Measurements from ENCODE around the gene ANKRD34C.

The ANKRD34C gene

DNA sequence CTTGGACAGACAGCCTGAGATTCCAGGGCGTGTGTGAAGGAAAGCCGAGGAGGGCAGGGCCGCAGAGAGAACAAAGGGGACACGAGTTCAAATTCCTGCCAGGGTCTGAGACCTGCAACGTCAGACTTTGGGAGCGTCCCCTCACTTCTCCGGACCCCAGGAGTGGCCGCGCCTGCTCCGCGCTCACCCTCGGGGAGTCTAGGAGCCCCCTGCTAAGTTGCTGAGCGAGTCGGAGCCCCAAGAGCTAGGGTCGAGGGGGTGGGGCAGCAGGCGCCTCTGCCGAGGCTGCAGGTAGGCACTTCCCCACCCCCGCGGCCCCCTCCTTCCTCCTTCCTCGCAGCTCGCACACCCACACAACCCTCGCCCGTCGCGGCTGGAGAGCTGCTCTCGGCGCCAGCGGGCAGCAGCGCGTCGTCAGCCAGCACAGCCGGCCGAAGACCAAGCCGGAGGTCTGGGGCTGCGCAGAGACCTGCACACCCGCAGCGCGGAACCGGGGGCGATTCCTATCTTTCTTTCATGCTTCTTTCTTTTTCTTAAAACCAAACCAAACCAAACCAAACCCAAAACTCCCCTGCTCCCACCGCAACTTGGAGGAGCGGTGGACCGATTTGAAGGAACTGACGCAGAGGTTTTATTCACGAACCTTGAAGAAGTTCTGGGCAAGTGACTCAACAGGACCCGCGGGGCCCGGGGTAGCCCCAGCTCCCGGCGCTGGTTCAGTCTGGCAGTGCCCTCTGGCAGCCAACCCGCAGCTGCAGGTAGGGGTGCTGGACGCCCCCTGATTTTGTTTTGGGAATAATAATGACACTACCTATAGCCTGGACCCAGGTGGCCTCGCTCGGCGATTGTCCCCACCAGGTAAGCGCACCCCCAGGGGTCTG, at the start of gene ANKRD34C:
Gene ANKRD34C, plus strand, starts transcription at position 352 of the 881 bp plus-strand sequence. CDS start 10,563 bp downstream, outside the sequence.
- H3K79me2 ChIP-seq (ENCODE audit: control insufficient read depth, insufficient read depth, low read length, unreplicated experiment): no peaks in the 10 kb centered on the region
- H3K27ac ChIP-seq (ENCODE audit: low read depth, low read length): no peak within 1 kb of the TSS
- peaks cover 98% of the 10 kb centered on the region for H3K27me3 ChIP-seq (ENCODE audit: insufficient read depth, low read length)
- no peak within 1 kb of the TSS for H2AFZ ChIP-seq (ENCODE audit: low read length, unreplicated experiment)
- H3K4me3 ChIP-seq (ENCODE audit: low read depth, low read length): no peak within 1 kb of the TSS
- no peaks in the 10 kb centered on the region for H3K36me3 ChIP-seq (ENCODE audit: insufficient read depth, low read length)
- H3K4me1 ChIP-seq (ENCODE audit: control insufficient read depth, insufficient read depth, low read length, unreplicated experiment): no peaks in the 10 kb centered on the region

DNA sequence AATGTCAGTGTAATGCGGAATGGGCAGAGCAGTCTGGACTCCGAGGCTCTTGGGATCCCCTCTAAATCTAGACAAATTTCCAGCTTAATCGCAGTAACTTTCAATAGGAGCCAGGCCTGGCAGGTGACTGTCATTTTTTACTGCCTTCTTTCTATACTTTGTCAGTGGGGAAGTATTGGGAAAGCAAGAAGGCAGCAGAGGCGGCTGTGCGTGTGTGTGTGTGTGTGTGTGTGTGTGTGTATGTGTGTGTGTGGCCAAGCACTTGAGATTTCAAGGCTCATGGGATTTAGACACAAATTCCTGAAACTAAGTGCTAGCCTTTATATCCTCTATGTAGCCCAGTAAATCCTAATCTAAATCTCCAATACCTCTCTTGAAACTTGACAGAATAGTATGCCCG, 49.3 kb upstream of the ANKRD34C start:
- no peak overlapping the region for H2AFZ ChIP-seq (ENCODE audit: low read length, unreplicated experiment)
- H3K79me2 ChIP-seq (ENCODE audit: control insufficient read depth, insufficient read depth, low read length, unreplicated experiment): no peaks in the 10 kb centered on the region
- H3K36me3 ChIP-seq (ENCODE audit: insufficient read depth, low read length): no peaks in the 10 kb centered on the region
- no peak overlapping the region for H3K27ac ChIP-seq (ENCODE audit: low read depth, low read length)
- no peak overlapping the region for H3K4me3 ChIP-seq (ENCODE audit: low read depth, low read length)
- H3K27me3 ChIP-seq (ENCODE audit: insufficient read depth, low read length): peaks cover 69% of the 10 kb centered on the region
- no peaks in the 10 kb centered on the region for H3K4me1 ChIP-seq (ENCODE audit: control insufficient read depth, insufficient read depth, low read length, unreplicated experiment)

DNA sequence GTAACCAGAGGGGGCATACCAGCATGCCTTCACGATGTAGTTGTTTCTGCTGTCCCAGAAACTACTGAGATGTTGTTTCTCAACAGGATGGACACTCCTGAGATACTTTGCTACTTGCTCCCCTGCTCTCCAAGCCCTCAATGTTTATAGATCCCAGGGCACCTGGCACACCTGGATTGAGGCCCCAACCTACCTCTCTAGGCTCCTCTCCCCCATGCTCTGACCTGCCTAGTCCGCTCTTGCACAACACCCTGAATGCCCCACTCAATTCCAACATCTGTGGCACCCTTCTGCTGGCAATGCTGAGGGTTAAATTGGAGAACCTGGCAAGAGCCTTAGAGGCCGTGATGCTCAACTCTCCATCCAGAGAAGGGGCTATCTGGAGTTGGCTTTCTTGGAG, 42.5 kb upstream of the ANKRD34C start:
- H3K27me3 ChIP-seq (ENCODE audit: insufficient read depth, low read length): peaks cover 64% of the 10 kb centered on the region
- no peak overlapping the region for H3K4me3 ChIP-seq (ENCODE audit: low read depth, low read length)
- no peaks in the 10 kb centered on the region for H3K79me2 ChIP-seq (ENCODE audit: control insufficient read depth, insufficient read depth, low read length, unreplicated experiment)
- no peaks in the 10 kb centered on the region for H3K4me1 ChIP-seq (ENCODE audit: control insufficient read depth, insufficient read depth, low read length, unreplicated experiment)
- H3K27ac ChIP-seq (ENCODE audit: low read depth, low read length): no peak overlapping the region
- no peak overlapping the region for H2AFZ ChIP-seq (ENCODE audit: low read length, unreplicated experiment)
- no peaks in the 10 kb centered on the region for H3K36me3 ChIP-seq (ENCODE audit: insufficient read depth, low read length)

DNA sequence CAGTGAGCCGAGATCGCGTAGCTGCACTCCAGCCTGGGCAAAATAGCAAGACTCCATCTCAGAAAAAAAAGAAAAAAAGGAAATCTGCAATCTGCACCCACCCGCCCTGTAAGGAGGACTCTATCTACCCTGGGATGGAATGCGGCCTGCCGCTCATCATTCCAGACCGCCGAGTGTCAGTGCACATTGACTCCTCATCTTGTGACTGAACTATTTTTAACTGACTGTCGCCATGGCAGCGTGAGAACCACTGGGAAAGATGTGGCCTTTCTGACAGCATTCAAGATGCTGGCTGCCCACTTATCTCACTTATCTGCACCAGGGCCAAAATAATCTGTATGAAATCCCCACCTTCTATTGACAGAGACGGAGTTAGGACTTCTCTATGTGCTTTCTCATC, 38.8 kb upstream of the ANKRD34C start:
- no peak overlapping the region for H2AFZ ChIP-seq (ENCODE audit: low read length, unreplicated experiment)
- no peaks in the 10 kb centered on the region for H3K4me1 ChIP-seq (ENCODE audit: control insufficient read depth, insufficient read depth, low read length, unreplicated experiment)

DNA sequence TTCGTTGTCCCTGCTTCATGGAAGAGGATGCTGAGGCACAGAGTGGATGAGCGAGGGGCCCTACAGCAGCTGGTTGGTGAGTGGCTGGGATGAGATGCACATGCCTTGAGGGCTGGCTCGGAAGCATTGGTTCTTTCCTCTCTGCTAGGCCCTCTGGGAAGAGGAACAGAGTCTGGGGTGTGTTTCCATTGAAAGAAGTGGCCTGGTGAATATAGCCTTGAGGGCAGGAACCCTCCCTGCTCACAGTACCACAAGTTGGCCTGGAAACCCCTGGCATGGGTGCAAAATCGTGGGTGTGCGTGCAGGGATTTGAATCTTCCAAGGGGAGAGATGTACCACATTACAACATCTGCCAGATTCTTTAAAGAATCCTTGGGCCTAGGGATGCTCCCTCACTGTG, 37.6 kb upstream of the ANKRD34C start:
- Histone ChIP-seq H2AFZ (ENCODE audit: low read length, unreplicated experiment) (no peak overlapping the region), H3K36me3 (ENCODE audit: insufficient read depth, low read length) (no peaks in the 10 kb centered on the region)

More for the DNA sequence above, 38.8 kb upstream of the ANKRD34C start:
- Histone ChIP-seq H3K4me3 (ENCODE audit: low read depth, low read length) (no peak overlapping the region), H3K27me3 (ENCODE audit: insufficient read depth, low read length) (peaks cover 62% of the 10 kb centered on the region), H3K36me3 (ENCODE audit: insufficient read depth, low read length) (no peaks in the 10 kb centered on the region), H3K79me2 (ENCODE audit: control insufficient read depth, insufficient read depth, low read length, unreplicated experiment) (no peaks in the 10 kb centered on the region), H3K27ac (ENCODE audit: low read depth, low read length) (no peak overlapping the region)

DNA sequence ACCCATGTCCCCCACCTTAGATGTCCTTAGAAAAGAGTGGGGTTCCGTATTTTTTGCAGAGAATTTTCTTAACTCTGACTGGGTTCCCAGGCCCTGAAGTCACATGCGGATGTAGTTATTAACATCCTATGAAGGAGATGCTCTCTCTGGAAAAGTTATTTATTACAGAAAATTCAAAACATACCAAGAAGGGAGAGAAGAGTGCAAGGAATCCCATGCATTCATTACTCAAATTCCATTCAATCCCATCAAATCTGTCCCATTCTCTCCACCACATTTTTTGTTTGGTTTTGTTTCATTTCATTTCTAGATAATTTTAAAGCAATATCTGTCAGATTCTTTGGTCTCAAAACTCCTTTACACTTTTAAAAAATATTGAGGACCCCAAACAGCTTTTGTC, 34.3 kb upstream of the ANKRD34C start:
- no peak overlapping the region for H3K27ac ChIP-seq (ENCODE audit: low read depth, low read length)
- H3K4me1 ChIP-seq (ENCODE audit: control insufficient read depth, insufficient read depth, low read length, unreplicated experiment): no peaks in the 10 kb centered on the region
- H3K4me3 ChIP-seq (ENCODE audit: low read depth, low read length): no peak overlapping the region
- no peaks in the 10 kb centered on the region for H3K36me3 ChIP-seq (ENCODE audit: insufficient read depth, low read length)
- H3K27me3 ChIP-seq (ENCODE audit: insufficient read depth, low read length): peaks cover 64% of the 10 kb centered on the region
- no peak overlapping the region for H2AFZ ChIP-seq (ENCODE audit: low read length, unreplicated experiment)
- H3K79me2 ChIP-seq (ENCODE audit: control insufficient read depth, insufficient read depth, low read length, unreplicated experiment): no peaks in the 10 kb centered on the region

More for the DNA sequence above, 37.6 kb upstream of the ANKRD34C start:
- Histone ChIP-seq H3K4me3 (ENCODE audit: low read depth, low read length) (no peak overlapping the region), H3K27me3 (ENCODE audit: insufficient read depth, low read length) (peaks cover 55% of the 10 kb centered on the region), H3K27ac (ENCODE audit: low read depth, low read length) (no peak overlapping the region), H3K79me2 (ENCODE audit: control insufficient read depth, insufficient read depth, low read length, unreplicated experiment) (no peaks in the 10 kb centered on the region), H3K4me1 (ENCODE audit: control insufficient read depth, insufficient read depth, low read length, unreplicated experiment) (no peaks in the 10 kb centered on the region)

DNA sequence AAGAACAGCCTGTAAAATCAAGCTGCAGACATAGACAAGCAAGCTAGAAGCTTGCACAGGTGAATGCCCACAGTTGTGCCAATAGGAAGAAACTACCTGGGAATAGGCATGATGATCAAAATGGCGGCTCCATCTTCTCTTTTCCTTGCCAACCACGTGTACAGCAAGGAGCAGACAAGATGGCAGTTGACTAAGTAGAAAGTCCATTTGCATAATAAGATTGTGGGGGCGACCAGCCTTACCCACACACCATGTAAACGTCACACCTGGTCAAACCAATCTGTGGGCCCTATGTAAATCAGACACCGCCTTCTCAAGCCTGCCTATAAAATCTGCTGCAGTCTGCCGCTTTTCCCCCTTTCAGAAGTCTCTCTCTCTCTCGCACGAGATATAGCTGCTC, 25.1 kb upstream of the ANKRD34C start:
- no peak overlapping the region for H3K4me3 ChIP-seq (ENCODE audit: low read depth, low read length)
- H3K27ac ChIP-seq (ENCODE audit: low read depth, low read length): no peak overlapping the region
- H3K27me3 ChIP-seq (ENCODE audit: insufficient read depth, low read length): peaks cover 65% of the 10 kb centered on the region
- no peaks in the 10 kb centered on the region for H3K36me3 ChIP-seq (ENCODE audit: insufficient read depth, low read length)
- H3K4me1 ChIP-seq (ENCODE audit: control insufficient read depth, insufficient read depth, low read length, unreplicated experiment): no peaks in the 10 kb centered on the region
- H3K79me2 ChIP-seq (ENCODE audit: control insufficient read depth, insufficient read depth, low read length, unreplicated experiment): no peaks in the 10 kb centered on the region
- H2AFZ ChIP-seq (ENCODE audit: low read length, unreplicated experiment): no peak overlapping the region

DNA sequence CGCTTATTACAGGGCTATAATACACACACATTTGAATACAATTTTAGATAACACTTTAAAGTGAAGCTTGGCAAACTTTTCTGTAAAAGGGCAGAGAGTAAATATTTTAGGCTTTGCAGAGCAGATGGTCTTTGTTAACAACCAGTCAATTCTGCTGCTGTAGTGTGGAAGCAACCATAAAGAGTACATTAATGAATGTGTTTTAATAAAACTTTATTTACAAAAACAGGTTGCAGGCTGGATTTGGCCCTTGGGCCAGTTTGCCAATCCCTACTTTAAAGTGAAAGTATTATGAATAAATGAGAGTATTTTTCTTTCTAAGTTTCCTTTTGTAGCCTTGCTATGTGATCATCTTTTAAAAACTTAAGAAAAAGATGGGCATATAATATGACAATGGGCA, 20.7 kb upstream of the ANKRD34C start:
- Histone ChIP-seq H2AFZ (ENCODE audit: low read length, unreplicated experiment) (no peak overlapping the region), H3K4me1 (ENCODE audit: control insufficient read depth, insufficient read depth, low read length, unreplicated experiment) (no peaks in the 10 kb centered on the region), H3K36me3 (ENCODE audit: insufficient read depth, low read length) (no peaks in the 10 kb centered on the region), H3K4me3 (ENCODE audit: low read depth, low read length) (no peak overlapping the region), H3K79me2 (ENCODE audit: control insufficient read depth, insufficient read depth, low read length, unreplicated experiment) (no peaks in the 10 kb centered on the region), H3K27ac (ENCODE audit: low read depth, low read length) (no peak overlapping the region), H3K27me3 (ENCODE audit: insufficient read depth, low read length) (peaks cover 54% of the 10 kb centered on the region)

DNA sequence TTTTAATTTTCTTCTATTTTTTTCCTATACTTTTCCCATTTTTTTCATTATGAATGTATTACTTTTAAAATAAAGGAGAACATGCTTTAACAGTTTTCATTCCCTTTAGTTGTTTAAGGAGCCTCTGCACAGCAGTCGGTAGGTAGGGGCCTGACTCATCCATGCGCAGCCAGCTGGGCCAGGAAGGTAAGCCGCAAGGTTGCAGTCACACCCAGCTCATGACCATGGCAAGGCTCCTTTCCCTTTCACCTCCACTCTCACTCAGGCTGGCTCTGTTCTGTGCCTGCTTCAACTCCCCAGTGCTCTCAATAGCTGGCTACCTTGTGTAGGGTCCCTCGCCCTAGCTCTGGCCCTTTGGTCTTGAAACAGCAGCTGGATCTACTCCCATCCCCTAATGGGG, 17.4 kb upstream of the ANKRD34C start:
- H3K4me3 ChIP-seq (ENCODE audit: low read depth, low read length): no peak overlapping the region
- no peaks in the 10 kb centered on the region for H3K4me1 ChIP-seq (ENCODE audit: control insufficient read depth, insufficient read depth, low read length, unreplicated experiment)
- no peaks in the 10 kb centered on the region for H3K36me3 ChIP-seq (ENCODE audit: insufficient read depth, low read length)
- H3K79me2 ChIP-seq (ENCODE audit: control insufficient read depth, insufficient read depth, low read length, unreplicated experiment): no peaks in the 10 kb centered on the region
- no peak overlapping the region for H2AFZ ChIP-seq (ENCODE audit: low read length, unreplicated experiment)
- no peak overlapping the region for H3K27ac ChIP-seq (ENCODE audit: low read depth, low read length)
- H3K27me3 ChIP-seq (ENCODE audit: insufficient read depth, low read length): peaks cover 71% of the 10 kb centered on the region

DNA sequence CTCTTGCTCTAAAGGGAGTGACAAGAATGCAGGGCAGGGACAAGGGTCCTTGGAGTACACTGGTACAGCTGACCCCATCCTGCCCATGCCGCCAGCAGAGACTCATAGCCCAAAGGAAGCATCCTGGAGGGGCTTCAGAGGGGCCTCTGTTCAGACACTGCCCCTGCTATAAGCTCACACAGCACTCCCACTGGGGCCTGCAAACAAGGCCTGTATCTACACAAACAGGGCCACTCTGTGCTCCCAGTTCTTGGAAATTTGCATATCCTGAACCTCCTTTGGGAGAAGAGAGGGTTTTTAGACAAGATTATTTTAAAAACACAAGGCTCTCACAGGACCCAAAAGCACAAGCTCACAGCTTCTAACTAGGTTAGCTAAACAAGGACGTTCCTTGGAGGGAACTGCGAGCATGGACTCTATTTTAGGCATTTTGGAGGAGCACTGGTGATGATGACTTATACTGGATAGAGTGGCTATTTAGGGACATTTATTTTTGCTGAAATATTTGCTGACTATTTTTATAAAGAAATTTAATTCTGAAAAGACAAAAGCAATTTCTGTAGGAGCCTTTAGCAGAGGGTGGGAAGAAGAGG, 16.4 kb upstream of the ANKRD34C start:
- Histone ChIP-seq H3K4me3 (ENCODE audit: low read depth, low read length) (no peak overlapping the region), H3K36me3 (ENCODE audit: insufficient read depth, low read length) (no peaks in the 10 kb centered on the region), H3K79me2 (ENCODE audit: control insufficient read depth, insufficient read depth, low read length, unreplicated experiment) (no peaks in the 10 kb centered on the region), H3K4me1 (ENCODE audit: control insufficient read depth, insufficient read depth, low read length, unreplicated experiment) (no peaks in the 10 kb centered on the region), H3K27me3 (ENCODE audit: insufficient read depth, low read length) (peaks cover 70% of the 10 kb centered on the region), H2AFZ (ENCODE audit: low read length, unreplicated experiment) (no peak overlapping the region), H3K27ac (ENCODE audit: low read depth, low read length) (no peak overlapping the region)
